ENCODE results near the gene C2CD3.

DNA sequence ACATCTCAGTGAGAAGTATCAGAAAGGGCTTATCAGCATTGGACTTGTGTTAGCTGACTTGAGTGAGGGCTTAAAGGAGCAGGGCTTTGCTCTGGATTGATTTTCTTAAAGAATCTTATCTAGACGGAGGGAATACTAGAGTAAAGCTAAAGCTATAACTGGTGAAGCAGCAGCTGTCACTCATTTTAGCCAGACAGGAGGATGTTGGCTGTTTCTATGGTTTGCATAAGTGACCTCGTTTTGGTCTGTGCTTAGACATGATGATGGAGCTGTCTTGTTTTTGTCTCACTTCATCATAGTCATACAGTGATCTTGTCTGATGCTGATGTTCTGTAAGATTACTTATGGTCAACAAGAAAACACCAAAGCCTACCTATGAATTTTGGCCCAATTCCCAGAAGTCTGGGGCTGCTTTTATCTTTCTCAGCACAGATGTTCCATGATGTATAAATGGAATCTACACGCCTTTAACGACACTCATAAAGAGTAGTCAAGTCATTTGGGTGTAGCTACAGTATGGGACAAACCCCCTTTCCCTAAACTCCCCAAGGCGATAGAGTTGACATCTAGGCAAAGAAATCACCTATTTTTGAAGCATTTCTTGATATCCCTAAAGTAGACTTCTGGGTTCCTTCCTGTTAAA is 84.4 kb downstream of the C2CD3 start:
- TF ChIP-seq, protein P1, sequence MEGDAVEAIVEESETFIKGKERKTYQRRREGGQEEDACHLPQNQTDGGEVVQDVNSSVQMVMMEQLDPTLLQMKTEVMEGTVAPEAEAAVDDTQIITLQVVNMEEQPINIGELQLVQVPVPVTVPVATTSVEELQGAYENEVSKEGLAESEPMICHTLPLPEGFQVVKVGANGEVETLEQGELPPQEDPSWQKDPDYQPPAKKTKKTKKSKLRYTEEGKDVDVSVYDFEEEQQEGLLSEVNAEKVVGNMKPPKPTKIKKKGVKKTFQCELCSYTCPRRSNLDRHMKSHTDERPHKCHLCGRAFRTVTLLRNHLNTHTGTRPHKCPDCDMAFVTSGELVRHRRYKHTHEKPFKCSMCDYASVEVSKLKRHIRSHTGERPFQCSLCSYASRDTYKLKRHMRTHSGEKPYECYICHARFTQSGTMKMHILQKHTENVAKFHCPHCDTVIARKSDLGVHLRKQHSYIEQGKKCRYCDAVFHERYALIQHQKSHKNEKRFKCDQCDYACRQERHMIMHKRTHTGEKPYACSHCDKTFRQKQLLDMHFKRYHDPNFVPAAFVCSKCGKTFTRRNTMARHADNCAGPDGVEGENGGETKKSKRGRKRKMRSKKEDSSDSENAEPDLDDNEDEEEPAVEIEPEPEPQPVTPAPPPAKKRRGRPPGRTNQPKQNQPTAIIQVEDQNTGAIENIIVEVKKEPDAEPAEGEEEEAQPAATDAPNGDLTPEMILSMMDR (IDR thresholded peaks at IDR 0.05): no peak
- no peak for TF ChIP-seq POLR2A (IDR thresholded peaks at IDR 0.05)

All from esophagus squamous epithelium (tissue), 4 donors.